Purkinje cell (primary cell): ENCODE data around the gene CPNE8. TPM values are rescaled to one million over a fixed set of nuclear protein-coding genes. Genes with fewer than 3 reads are reported as not detected.

Experiments used
- polyA plus RNA-seq: library from polyadenylated mRNA; unstranded; fragments of >200 nt; fragmentation: Nextera tagmentation; gene quantifications from 2 replicates; pipeline ENCODE4 v1.2.1, GENCODE V29; 2014

The CPNE8 gene
- polyA plus RNA-seq = 207 and 222 TPM in 2 replicates

DNA sequence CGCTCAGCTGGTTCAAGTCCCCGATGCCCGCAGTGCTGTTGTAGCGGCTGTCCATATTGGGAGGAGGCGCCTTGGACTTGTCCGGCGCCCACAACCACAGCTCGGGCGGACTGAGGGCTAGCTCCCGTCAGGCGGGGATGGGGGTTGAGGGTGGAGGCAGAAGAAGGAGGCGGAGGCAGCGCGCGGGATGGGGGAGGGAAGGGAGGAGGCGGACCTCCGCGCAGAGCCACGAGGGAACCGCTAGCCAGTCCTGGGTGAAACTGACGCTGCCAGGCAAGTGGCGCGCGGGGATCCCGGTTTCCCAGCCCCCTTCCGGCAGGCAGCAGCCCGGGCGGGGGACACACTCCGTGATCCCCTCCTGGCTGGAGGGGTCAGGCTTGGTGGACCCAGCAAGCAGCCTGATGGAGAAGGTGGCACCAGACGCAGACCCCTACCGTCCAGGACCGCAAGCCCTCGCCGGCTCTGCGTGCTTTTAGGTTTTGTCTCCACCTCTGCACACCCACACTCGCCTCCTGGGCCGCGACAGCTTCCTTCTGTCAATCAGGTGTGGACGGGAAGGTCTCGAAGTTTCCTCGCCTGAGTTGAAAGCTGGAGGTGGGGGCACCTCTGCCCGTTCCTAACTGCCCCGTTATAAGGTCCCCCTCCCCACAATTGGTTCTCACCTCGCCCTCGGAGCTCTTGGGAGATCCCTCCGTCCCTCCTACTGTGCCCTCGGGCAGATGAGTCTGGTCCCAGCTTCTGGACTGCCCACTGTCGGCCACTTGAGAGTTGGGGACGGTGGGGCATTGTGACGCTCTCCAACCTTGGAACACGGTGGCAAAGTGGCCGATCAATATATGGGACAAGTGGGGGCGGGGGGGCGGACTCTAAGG is at the start of gene CPNE8:
TSS of gene CPNE8 (minus strand) at position 112 of the 872 bp plus-strand sequence. CDS start at position 55, 57 bp downstream.

